Loucy (cell line): ENCODE results near the gene CDC37.
A peak's percentile ranks its signal among the peaks of the same experiment; 100 is the strongest.

ENCODE experiments used
- H2AFZ ChIP-seq: fragments of 200-600 bp; sonication (generic); 2 replicates; pipeline ENCODE4 v1.6.0; 2016; ENCODE audit warnings: antibody characterized with exemption, mild to moderate bottlenecking, low read length, moderate library complexity
- H3F3A ChIP-seq: fragments of 200-600 bp; 2 replicates; pipeline ENCODE4 v1.6.0; 2016; ENCODE audit warnings: antibody characterized with exemption, low read depth, mild to moderate bottlenecking
- H3K27me3 ChIP-seq: fragments of 200-600 bp; sonication (generic); 2 replicates; pipeline ENCODE4 v1.6.1; 2014; ENCODE audit warnings: low read length, mild to moderate bottlenecking; ENCODE audit not compliant: insufficient read depth, poor library complexity, severe bottlenecking
- H3K36me3 ChIP-seq: fragments of 200-600 bp; sonication (generic); 2 replicates; pipeline ENCODE4 v1.6.1; 2016; ENCODE audit warnings: low read length; ENCODE audit not compliant: insufficient read depth
- H3K4me1 ChIP-seq: fragments of 200-600 bp; sonication (generic); 2 replicates; pipeline ENCODE4 v1.5.1; 2014; ENCODE audit warnings: low read length, mild to moderate bottlenecking; ENCODE audit not compliant: insufficient read depth, poor library complexity, severe bottlenecking
- H3K4me2 ChIP-seq: fragments of 200-600 bp; sonication (generic); 2 replicates; pipeline ENCODE4 v1.6.0; 2014; ENCODE audit warnings: antibody characterized with exemption, low read length, low read depth, mild to moderate bottlenecking; ENCODE audit not compliant: poor library complexity, severe bottlenecking
- H3K4me3 ChIP-seq: fragments of 200-600 bp; sonication (generic); 2 replicates; pipeline ENCODE4 v1.5.1; 2014; ENCODE audit warnings: low read length, mild to moderate bottlenecking, mixed read lengths; ENCODE audit not compliant: poor library complexity, severe bottlenecking
- H3K79me2 ChIP-seq: fragments of 200-600 bp; sonication (generic); 2 replicates; pipeline ENCODE4 v1.6.1; 2014; ENCODE audit warnings: low read length; ENCODE audit not compliant: insufficient read depth
- H3K9ac ChIP-seq: fragments of 200-600 bp; sonication (generic); 2 replicates; pipeline ENCODE4 v1.6.0; 2014; ENCODE audit warnings: mild to moderate bottlenecking, low read depth, low read length, moderate library complexity; ENCODE audit not compliant: poor library complexity, severe bottlenecking
- H3K9me2 ChIP-seq: fragments of 200-600 bp; sonication (generic); replicated peaks from 2 replicates; pipeline ENCODE4 v1.6.1; 2016; ENCODE audit warnings: low read depth, low read length, mixed read lengths
- H3K9me3 ChIP-seq: fragments of 200-600 bp; sonication (generic); 2 replicates; pipeline ENCODE4 v1.6.1; 2014; ENCODE audit warnings: mild to moderate bottlenecking, antibody characterized with exemption, low read length, low read depth; ENCODE audit not compliant: insufficient read depth
- H4K20me1 ChIP-seq: fragments of 200-600 bp; sonication (generic); 2 replicates; pipeline ENCODE4 v1.6.0; 2014; ENCODE audit warnings: antibody characterized with exemption, low read length, mild to moderate bottlenecking; ENCODE audit not compliant: insufficient read depth, poor library complexity, severe bottlenecking
- CTCF ChIP-seq: fragments of 200-600 bp; sonication (generic); conservative IDR thresholded peaks from 2 replicates; pipeline ENCODE4 v1.5.1; 2014; ENCODE audit warnings: mild to moderate bottlenecking, antibody characterized with exemption, low read length
- EZH2phosphoT487 ChIP-seq: fragments of 200-600 bp; IDR thresholded peaks from 2 replicates; pipeline ENCODE4 v1.6.1; 2018; ENCODE audit warnings: antibody characterized with exemption, mild to moderate bottlenecking, moderate library complexity, borderline replicate concordance

CDC37 gene

GRCh38 chr19:10408511-10409283, 5.4 kb upstream of the CDC37 start:
- peaks cover 32% of the 10 kb centered on the region for H3K4me1 ChIP-seq
- H3K79me2 ChIP-seq, result no peaks in the 10 kb centered on the region
- peak overlapping the region; percentile 70 for H3K9ac ChIP-seq
- peak overlapping the region; percentile 75 for H2AFZ ChIP-seq
- H3K9me2 ChIP-seq, result no peaks in the 10 kb centered on the region
- no peaks in the 10 kb centered on the region for H3K36me3 ChIP-seq
- H3F3A ChIP-seq, result peaks cover 11% of the 10 kb centered on the region; the same call in 1 of the 2 replicates
- H3K27me3 ChIP-seq, result no peaks in the 10 kb centered on the region
- H3K4me3 ChIP-seq, result peak overlapping the region; percentile 71
- TF ChIP-seq CTCF (no peak), EZH2phosphoT487 (no peak)
- H3K9me3 ChIP-seq, result no peaks in the 10 kb centered on the region
- H4K20me1 ChIP-seq, result no peaks in the 10 kb centered on the region
- peak overlapping the region; percentile 83 for H3K4me2 ChIP-seq

- no peaks in the 10 kb centered on the region for H3K36me3 ChIP-seq
- H3K9me2 ChIP-seq, result no peaks in the 10 kb centered on the region
- H3K79me2 ChIP-seq, result peaks cover 13% of the 10 kb centered on the region
- H2AFZ ChIP-seq, result no peak overlapping the region
- H3K4me3 ChIP-seq, result no peak overlapping the region
- peaks cover 10% of the 10 kb centered on the region for H4K20me1 ChIP-seq
- no peak overlapping the region for H3K9ac ChIP-seq
- H3K27me3 ChIP-seq, result no peaks in the 10 kb centered on the region
- TF ChIP-seq EZH2phosphoT487 (no peak), CTCF (no peak)
- no peaks in the 10 kb centered on the region for H3K9me3 ChIP-seq
- no peak overlapping the region for H3K4me2 ChIP-seq
- H3F3A ChIP-seq, result peaks cover 8% of the 10 kb centered on the region; the same call in 1 of the 2 replicates
- peaks cover 25% of the 10 kb centered on the region for H3K4me1 ChIP-seq
These were observed 3.8 kb upstream of the CDC37 start for GRCh38 chr19:10407096-10407495.

- Histone ChIP-seq H3K27me3 (no peaks in the 10 kb centered on the region), H3K9me2 (no peaks in the 10 kb centered on the region), H4K20me1 (peaks cover 19% of the 10 kb centered on the region), H3K4me2 (no peak overlapping the region), H3F3A (peaks cover 8% of the 10 kb centered on the region; the same call in 1 of the 2 replicates), H2AFZ (no peak overlapping the region), H3K9ac (no peak overlapping the region), H3K36me3 (no peaks in the 10 kb centered on the region), H3K4me3 (no peak overlapping the region), H3K79me2 (peaks cover 22% of the 10 kb centered on the region), H3K9me3 (no peaks in the 10 kb centered on the region), H3K4me1 (peaks cover 31% of the 10 kb centered on the region)
- no peak for TF ChIP-seq CTCF
These were observed 2.8 kb upstream of the CDC37 start for GRCh38 chr19:10406191-10406590.
